ENCODE results near the gene PZP. TPM values are rescaled to one million over a fixed set of nuclear protein-coding genes. Genes with fewer than 3 reads are reported as not detected.
A peak's percentile ranks its signal among the peaks of the same experiment; 100 is the strongest.

The PZP gene
- total and polyA plus RNA-seq, 2 experiments from 2014 or later: 0.92 TPM; not detected in 1

DNA sequence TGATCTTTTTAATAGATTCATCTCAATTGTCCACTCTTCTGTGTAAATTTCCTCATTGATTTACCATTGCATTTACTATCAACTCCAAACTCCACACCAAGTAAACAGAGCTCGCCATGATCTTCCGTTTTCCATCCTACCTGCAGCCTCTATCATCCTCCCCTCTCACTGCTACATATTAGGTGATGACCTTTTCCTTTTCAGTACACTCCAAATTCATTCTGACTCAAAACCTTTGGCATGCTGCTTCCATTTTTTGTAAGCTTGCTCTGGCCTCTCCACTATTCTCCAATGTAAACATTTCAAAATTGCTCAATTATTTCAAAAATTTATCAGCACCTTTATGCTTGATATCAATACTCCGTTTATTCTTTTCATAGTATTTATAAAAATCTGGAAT lies 40.2 kb upstream of the PZP start (continued):
- TF ChIP-seq, protein P1, sequence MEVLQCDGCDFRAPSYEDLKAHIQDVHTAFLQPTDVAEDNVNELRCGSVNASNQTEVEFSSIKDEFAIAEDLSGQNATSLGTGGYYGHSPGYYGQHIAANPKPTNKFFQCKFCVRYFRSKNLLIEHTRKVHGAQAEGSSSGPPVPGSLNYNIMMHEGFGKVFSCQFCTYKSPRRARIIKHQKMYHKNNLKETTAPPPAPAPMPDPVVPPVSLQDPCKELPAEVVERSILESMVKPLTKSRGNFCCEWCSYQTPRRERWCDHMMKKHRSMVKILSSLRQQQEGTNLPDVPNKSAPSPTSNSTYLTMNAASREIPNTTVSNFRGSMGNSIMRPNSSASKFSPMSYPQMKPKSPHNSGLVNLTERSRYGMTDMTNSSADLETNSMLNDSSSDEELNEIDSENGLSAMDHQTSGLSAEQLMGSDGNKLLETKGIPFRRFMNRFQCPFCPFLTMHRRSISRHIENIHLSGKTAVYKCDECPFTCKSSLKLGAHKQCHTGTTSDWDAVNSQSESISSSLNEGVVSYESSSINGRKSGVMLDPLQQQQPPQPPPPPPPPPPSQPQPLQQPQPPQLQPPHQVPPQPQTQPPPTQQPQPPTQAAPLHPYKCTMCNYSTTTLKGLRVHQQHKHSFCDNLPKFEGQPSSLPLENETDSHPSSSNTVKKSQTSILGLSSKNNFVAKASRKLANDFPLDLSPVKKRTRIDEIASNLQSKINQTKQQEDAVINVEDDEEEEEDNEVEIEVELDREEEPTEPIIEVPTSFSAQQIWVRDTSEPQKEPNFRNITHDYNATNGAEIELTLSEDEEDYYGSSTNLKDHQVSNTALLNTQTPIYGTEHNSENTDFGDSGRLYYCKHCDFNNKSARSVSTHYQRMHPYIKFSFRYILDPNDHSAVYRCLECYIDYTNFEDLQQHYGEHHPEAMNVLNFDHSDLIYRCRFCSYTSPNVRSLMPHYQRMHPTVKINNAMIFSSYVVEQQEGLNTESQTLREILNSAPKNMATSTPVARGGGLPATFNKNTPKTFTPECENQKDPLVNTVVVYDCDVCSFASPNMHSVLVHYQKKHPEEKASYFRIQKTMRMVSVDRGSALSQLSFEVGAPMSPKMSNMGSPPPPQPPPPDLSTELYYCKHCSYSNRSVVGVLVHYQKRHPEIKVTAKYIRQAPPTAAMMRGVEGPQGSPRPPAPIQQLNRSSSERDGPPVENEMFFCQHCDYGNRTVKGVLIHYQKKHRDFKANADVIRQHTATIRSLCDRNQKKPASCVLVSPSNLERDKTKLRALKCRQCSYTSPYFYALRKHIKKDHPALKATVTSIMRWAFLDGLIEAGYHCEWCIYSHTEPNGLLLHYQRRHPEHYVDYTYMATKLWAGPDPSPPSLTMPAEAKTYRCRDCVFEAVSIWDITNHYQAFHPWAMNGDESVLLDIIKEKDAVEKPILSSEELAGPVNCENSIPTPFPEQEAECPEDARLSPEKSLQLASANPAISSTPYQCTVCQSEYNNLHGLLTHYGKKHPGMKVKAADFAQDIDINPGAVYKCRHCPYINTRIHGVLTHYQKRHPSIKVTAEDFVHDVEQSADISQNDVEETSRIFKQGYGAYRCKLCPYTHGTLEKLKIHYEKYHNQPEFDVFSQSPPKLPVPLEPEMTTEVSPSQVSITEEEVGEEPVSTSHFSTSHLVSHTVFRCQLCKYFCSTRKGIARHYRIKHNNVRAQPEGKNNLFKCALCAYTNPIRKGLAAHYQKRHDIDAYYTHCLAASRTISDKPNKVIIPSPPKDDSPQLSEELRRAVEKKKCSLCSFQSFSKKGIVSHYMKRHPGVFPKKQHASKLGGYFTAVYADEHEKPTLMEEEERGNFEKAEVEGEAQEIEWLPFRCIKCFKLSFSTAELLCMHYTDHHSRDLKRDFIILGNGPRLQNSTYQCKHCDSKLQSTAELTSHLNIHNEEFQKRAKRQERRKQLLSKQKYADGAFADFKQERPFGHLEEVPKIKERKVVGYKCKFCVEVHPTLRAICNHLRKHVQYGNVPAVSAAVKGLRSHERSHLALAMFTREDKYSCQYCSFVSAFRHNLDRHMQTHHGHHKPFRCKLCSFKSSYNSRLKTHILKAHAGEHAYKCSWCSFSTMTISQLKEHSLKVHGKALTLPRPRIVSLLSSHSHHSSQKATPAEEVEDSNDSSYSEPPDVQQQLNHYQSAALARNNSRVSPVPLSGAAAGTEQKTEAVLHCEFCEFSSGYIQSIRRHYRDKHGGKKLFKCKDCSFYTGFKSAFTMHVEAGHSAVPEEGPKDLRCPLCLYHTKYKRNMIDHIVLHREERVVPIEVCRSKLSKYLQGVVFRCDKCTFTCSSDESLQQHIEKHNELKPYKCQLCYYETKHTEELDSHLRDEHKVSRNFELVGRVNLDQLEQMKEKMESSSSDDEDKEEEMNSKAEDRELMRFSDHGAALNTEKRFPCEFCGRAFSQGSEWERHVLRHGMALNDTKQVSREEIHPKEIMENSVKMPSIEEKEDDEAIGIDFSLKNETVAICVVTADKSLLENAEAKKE (CRISPR knock-in tag; IDR thresholded peaks at IDR 0.05): no peak
- TF ChIP-seq STAT1 (IDR thresholded peaks at IDR 0.05; ENCODE audit: unreplicated experiment): no peak
- TF ChIP-seq NANOG (IDR thresholded peaks at IDR 0.05; ENCODE audit: borderline replicate concordance): no peak

DNA sequence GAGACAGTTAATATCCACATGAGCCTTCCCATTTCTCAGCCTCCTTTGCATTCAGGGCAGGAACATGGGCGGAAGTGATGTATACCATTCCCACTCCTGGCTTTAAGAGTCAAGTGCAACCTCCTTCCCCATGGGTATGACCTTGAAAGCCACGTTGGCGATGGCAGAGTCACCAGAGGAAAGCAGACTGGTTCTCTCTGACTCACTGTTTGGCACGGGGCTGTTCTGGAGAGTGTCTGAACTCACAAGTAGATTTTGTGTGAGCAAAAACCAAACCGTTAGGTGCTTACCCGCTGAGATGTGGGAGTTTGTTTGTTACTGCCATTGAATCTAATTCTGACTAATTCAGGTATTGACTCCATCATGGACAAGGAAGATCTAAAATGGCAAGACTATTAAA lies 36.7 kb upstream of the PZP start:
- Mint-ChIP-seq H3K4me1 (peaks cover 6% of the 10 kb centered on the region; the same call in 2 of the 3 replicates), H3K27ac (0 out of 2 replicates have a peak overlapping the region, but pooled peaks have one; percentile 8), H3K36me3 (ENCODE audit: low read depth) (no peaks in the 10 kb centered on the region), H3K9me3 (no peaks in the 10 kb centered on the region), H3K27me3 (ENCODE audit: insufficient read depth, low read depth, poor library complexity) (peaks cover 4% of the 10 kb centered on the region), H3K4me3 (no peak overlapping the region)
- Histone ChIP-seq H3K4me2 (no peak overlapping the region), H3K27me3 (ENCODE audit: insufficient read depth) (no peaks in the 10 kb centered on the region), H3K79me2 (replicated peaks; ENCODE audit: insufficient read depth) (no peaks in the 10 kb centered on the region), H3F3A (replicated peaks; ENCODE audit: low read depth) (no peaks in the 10 kb centered on the region), H3K4me3 (no peak overlapping the region), H2AFZ (peak overlapping the region; percentile 67; the same call in 1 of the 2 replicates), H4K20me1 (replicated peaks; ENCODE audit: insufficient read depth) (no peaks in the 10 kb centered on the region), H3K9me2 (ENCODE audit: insufficient read depth) (no peaks in the 10 kb centered on the region), H3K4me1 (ENCODE audit: insufficient read depth) (no peaks in the 10 kb centered on the region), H3K27ac (ENCODE audit: low read depth) (no peak overlapping the region), H3K36me3 (ENCODE audit: insufficient read depth) (no peaks in the 10 kb centered on the region)
- DNase-seq (ENCODE audit: low spot score) (no peak), ATAC-seq (no peak)
- no peak for TF ChIP-seq ZNF114 (CRISPR knock-in tag; IDR thresholded peaks at IDR 0.05)
- TF ChIP-seq EZH2 (IDR thresholded peaks at IDR 0.05; ENCODE audit: low read depth, unreplicated experiment): no peak
- TF ChIP-seq JUNB (IDR thresholded peaks at IDR 0.05; ENCODE audit: unreplicated experiment): no peak
- no peak for TF ChIP-seq ZNF331 (CRISPR knock-in tag; IDR thresholded peaks at IDR 0.05; ENCODE audit: low read depth)
- TF ChIP-seq, protein P2, sequence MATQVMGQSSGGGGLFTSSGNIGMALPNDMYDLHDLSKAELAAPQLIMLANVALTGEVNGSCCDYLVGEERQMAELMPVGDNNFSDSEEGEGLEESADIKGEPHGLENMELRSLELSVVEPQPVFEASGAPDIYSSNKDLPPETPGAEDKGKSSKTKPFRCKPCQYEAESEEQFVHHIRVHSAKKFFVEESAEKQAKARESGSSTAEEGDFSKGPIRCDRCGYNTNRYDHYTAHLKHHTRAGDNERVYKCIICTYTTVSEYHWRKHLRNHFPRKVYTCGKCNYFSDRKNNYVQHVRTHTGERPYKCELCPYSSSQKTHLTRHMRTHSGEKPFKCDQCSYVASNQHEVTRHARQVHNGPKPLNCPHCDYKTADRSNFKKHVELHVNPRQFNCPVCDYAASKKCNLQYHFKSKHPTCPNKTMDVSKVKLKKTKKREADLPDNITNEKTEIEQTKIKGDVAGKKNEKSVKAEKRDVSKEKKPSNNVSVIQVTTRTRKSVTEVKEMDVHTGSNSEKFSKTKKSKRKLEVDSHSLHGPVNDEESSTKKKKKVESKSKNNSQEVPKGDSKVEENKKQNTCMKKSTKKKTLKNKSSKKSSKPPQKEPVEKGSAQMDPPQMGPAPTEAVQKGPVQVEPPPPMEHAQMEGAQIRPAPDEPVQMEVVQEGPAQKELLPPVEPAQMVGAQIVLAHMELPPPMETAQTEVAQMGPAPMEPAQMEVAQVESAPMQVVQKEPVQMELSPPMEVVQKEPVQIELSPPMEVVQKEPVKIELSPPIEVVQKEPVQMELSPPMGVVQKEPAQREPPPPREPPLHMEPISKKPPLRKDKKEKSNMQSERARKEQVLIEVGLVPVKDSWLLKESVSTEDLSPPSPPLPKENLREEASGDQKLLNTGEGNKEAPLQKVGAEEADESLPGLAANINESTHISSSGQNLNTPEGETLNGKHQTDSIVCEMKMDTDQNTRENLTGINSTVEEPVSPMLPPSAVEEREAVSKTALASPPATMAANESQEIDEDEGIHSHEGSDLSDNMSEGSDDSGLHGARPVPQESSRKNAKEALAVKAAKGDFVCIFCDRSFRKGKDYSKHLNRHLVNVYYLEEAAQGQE (IDR thresholded peaks at IDR 0.05; ENCODE audit: unreplicated experiment): no peak
- TF ChIP-seq, protein P3, sequence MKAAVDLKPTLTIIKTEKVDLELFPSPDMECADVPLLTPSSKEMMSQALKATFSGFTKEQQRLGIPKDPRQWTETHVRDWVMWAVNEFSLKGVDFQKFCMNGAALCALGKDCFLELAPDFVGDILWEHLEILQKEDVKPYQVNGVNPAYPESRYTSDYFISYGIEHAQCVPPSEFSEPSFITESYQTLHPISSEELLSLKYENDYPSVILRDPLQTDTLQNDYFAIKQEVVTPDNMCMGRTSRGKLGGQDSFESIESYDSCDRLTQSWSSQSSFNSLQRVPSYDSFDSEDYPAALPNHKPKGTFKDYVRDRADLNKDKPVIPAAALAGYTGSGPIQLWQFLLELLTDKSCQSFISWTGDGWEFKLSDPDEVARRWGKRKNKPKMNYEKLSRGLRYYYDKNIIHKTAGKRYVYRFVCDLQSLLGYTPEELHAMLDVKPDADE (IDR thresholded peaks at IDR 0.05): no peak
- TF ChIP-seq EZH2phosphoT487 (IDR thresholded peaks at IDR 0.05; ENCODE audit: unreplicated experiment): no peak
- no peak for TF ChIP-seq NANOG (IDR thresholded peaks at IDR 0.05; ENCODE audit: borderline replicate concordance)
- TF ChIP-seq POLR2AphosphoS5 (IDR thresholded peaks at IDR 0.05; ENCODE audit: low read depth): no peak
- no peak for TF ChIP-seq STAT1 (IDR thresholded peaks at IDR 0.05; ENCODE audit: unreplicated experiment)
- TF ChIP-seq, protein P4, sequence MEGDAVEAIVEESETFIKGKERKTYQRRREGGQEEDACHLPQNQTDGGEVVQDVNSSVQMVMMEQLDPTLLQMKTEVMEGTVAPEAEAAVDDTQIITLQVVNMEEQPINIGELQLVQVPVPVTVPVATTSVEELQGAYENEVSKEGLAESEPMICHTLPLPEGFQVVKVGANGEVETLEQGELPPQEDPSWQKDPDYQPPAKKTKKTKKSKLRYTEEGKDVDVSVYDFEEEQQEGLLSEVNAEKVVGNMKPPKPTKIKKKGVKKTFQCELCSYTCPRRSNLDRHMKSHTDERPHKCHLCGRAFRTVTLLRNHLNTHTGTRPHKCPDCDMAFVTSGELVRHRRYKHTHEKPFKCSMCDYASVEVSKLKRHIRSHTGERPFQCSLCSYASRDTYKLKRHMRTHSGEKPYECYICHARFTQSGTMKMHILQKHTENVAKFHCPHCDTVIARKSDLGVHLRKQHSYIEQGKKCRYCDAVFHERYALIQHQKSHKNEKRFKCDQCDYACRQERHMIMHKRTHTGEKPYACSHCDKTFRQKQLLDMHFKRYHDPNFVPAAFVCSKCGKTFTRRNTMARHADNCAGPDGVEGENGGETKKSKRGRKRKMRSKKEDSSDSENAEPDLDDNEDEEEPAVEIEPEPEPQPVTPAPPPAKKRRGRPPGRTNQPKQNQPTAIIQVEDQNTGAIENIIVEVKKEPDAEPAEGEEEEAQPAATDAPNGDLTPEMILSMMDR (conservative IDR thresholded peaks at IDR 0.05; ENCODE audit: low read depth in 2 of 2): no peak

All from GM23338 (cell line).